Measurements from ENCODE around the gene ALG11.

DNA sequence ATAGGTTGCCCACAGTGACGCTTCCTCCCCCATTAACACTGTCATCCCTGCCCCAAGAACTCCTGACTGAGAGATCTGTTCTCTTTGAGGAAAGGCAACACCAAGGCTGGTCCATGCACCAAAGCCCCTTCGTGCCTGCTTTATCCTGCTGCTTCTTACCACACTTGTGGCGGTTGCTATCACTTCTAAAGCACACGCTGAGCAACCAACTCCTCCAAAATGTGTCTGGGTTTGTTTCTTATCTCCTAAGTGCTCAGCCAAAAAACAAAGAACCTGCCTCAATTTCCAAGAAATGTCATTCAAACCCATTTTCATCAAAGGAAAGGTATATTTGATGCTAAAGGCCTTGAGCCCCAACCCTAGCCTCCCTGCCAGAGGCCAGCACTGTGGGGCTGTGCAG lies 15.6 kb upstream of the ALG11 start:
- TF ChIP-seq GATA2 (IDR thresholded peaks at IDR 0.05; ENCODE audit: low read depth, low read length): no peak
- TF ChIP-seq GATA3 (IDR thresholded peaks at IDR 0.05; ENCODE audit: low read depth, low read length): no peak
